ENCODE data around the gene SAP130.

- TF ChIP-seq EZH2 (IDR thresholded peaks at IDR 0.05), result no peak
- TF ChIP-seq EZH2phosphoT487 (IDR thresholded peaks at IDR 0.05), result no peak
These were observed 36.5 kb upstream of the SAP130 start for GRCh38 chr2:128064353-128064752.
